Epithelial cell of esophagus (primary cell): ENCODE results near the gene PPP2R3B.

Experiments
- DNase-seq: peaks from one replicate; pipeline ENCODE4 v3.0.0; 2010; ENCODE audit warnings: low read depth
- H3K4me3 ChIP-seq: 2 replicates; pipeline ENCODE4 v1.5.1; 2011; ENCODE audit warnings: mild to moderate bottlenecking, low read length, control low read depth
- CTCF ChIP-seq: IDR thresholded peaks from 2 replicates; pipeline ENCODE4 v1.5.1; 2011; ENCODE audit warnings: low read depth, mild to moderate bottlenecking, low read length, control low read depth, inconsistent platforms; ENCODE audit not compliant: insufficient read depth; ENCODE audit errors: missing control alignments

The PPP2R3B gene

GRCh38 chrX:319579-320125, 67.1 kb downstream of the PPP2R3B start:
- H3K4me3 ChIP-seq: peak overlapping the region; percentile 85
- no peak for DNase-seq
- TF ChIP-seq CTCF: no peak

- TF ChIP-seq CTCF: peak; percentile 15
- H3K4me3 ChIP-seq: peak within 1 kb of the TSS; percentile 85
- peak; percentile 100 for DNase-seq
Measured at GRCh38 chrX:318739-319578, 67.7 kb downstream of the PPP2R3B start, which contains the start of gene GTPBP6. GTPBP6 (minus strand) TSS chrX:318796; CDS start chrX:318787, 9 bp downstream.

GRCh38 chrX:318068-318738, 68.5 kb downstream of the PPP2R3B start:
- H3K4me3 ChIP-seq: peak overlapping the region; percentile 67
- peak; percentile 100 for DNase-seq
- no peak for TF ChIP-seq CTCF

- TF ChIP-seq CTCF: no peak
- H3K4me3 ChIP-seq: peak overlapping the region; percentile 67
- no peak for DNase-seq
Measured at GRCh38 chrX:317424-318067, 69.2 kb downstream of the PPP2R3B start.

- TF ChIP-seq CTCF: no peak
- no peak for DNase-seq
- H3K4me3 ChIP-seq: no peak overlapping the region
Measured at GRCh38 chrX:316351-317325, 70.1 kb downstream of the PPP2R3B start.
